ENCODE data around the gene PEMT. TPM values are rescaled to one million over a fixed set of nuclear protein-coding genes. Genes with fewer than 3 reads are reported as not detected.
A peak's percentile ranks its signal among the peaks of the same experiment; 100 is the strongest.

Gene PEMT
- total and polyA plus RNA-seq, 2 donors (not counting 1 experiment from before 2014, with no cell fraction given) = 10.7 to 20.3 TPM

DNA sequence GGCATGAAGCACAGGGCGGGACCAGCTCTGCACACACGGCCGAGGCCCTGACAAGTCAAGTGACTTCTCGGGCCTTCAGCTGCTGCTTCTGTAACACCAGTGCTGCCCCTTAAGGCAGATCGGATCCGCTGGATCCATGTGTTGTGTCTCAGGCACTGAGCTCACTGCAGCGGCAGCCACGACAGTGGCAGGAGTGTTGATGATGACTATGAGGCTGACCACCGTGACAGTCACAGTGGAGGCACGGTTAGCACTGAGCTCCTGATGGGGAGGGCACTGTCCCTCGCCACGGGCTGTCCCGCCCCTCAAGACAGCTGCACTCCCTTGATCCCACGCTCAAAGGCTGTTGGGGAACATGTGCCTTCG lies 29.4 kb downstream of the PEMT start:
- Mint-ChIP-seq H3K27me3 (no peaks in the 10 kb centered on the region), H3K27ac (no peak overlapping the region), H3K9me3 (ENCODE audit: insufficient read depth) (no peaks in the 10 kb centered on the region), H3K4me3 (peak overlapping the region; percentile 32), H3K4me1 (no peaks in the 10 kb centered on the region)
- ChIA-PET POLR2A (no interaction called here), CTCF (interaction anchor here (1.0 kb wide), 1 partner anchor 65 kb away, joined by 3 read pairs; no protein-coding TSS in a partner anchor)
- H4K20me1 ChIP-seq (ENCODE audit: control insufficient read depth, insufficient read depth, low read length, poor library complexity, severe bottlenecking) = no peaks in the 10 kb centered on the region
- no peak overlapping the region for H3K9ac ChIP-seq (ENCODE audit: low read length)
- TF ChIP-seq CTCF (IDR thresholded peaks at IDR 0.05) (no peak), EZH2 (IDR thresholded peaks at IDR 0.05; ENCODE audit: borderline replicate concordance, insufficient read depth, low read depth, low read length, poor library complexity, severe bottlenecking) (no peak)
- H2AFZ ChIP-seq (ENCODE audit: insufficient read depth, low read depth, low read length, poor library complexity, severe bottlenecking) = peak overlapping the region; percentile 56
- no peaks in the 10 kb centered on the region for H3K4me1 ChIP-seq (ENCODE audit: control insufficient read depth in 2 of 2, insufficient read depth in 2 of 2, low read length in 2 of 2)
- ATAC-seq (ENCODE audit: low read depth) (no peak), DNase-seq (no peak)
- no peaks in the 10 kb centered on the region for H3K9me3 ChIP-seq (ENCODE audit: control extremely low read depth in 1 of 3, control insufficient read depth in 2 of 3, insufficient read depth in 1 of 3, low read length in 2 of 3)
- H3K79me2 ChIP-seq (ENCODE audit: control insufficient read depth, insufficient read depth, low read length) = no peaks in the 10 kb centered on the region
- H3K36me3 ChIP-seq (replicated peaks in 1 of 2; ENCODE audit: control extremely low read depth in 1 of 2, control insufficient read depth in 1 of 2, extremely low read depth in 1 of 2, insufficient read depth in 2 of 2, low read length in 1 of 2) = no peaks in the 10 kb centered on the region
- H3K4me3 ChIP-seq (ENCODE audit: control extremely low read depth in 1 of 5, extremely low read depth in 1 of 5, insufficient read depth in 1 of 5, low read depth in 2 of 5, low read length in 4 of 5) = peak overlapping the region in 1 of 5 experiments; percentile 21
- intact Hi-C loops (cut with micrococcal nuclease) = no loop called here
- WGBS (ENCODE audit: insufficient coverage) = 91% methylated on average over 15 of the region's 15 CpGs
- H3K27me3 ChIP-seq (replicated peaks in 1 of 4; ENCODE audit: control extremely low read depth in 1 of 4, control insufficient read depth in 3 of 4, insufficient read depth in 4 of 4, low read length in 3 of 4) = no peaks in the 10 kb centered on the region
- H3K27ac ChIP-seq (ENCODE audit: low read length in 2 of 2) = no peak overlapping the region
- peak overlapping the region; percentile 40 for H3K4me2 ChIP-seq (replicated peaks; ENCODE audit: low read depth, low read length, poor library complexity, severe bottlenecking)

DNA sequence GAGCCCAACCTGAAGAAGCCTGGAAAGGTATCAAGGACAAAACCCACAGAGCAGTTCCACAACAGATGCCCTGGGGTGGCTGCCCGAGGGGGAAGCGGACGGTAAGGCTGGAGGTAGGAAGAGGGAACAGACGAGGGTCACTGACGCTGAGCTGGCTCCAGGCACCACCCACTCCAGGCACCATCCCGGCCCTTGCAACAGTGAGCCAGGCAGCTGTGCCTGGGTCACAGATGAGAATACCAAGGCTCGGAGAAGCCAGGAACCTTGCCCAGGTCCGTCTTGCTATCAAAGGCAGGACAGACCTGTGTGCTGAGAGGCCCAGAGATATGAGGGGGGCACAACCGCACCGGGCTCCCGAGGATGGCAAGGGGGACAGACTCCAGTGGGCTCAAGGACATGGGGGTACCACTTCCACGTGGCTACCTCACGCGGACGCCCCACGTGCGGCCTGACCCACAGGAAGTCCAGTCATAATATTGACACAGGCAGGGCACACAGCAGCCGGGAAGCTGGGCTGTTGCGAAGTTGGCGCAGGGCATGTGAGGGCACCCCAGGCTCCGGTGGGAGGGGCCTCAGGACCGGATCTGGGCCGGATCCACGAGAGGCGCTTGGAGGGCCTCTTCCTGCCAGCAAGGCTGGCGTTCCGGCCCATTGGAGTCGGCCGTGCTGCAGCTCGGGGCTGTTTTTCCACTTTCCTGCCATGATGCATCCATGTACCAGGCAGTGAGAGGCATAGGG lies 29.9 kb downstream of the PEMT start:
- intact Hi-C loops (cut with micrococcal nuclease) = no loop called here
- Histone ChIP-seq H4K20me1 (ENCODE audit: control insufficient read depth, insufficient read depth, low read length, poor library complexity, severe bottlenecking) (no peaks in the 10 kb centered on the region), H3K27me3 (replicated peaks in 1 of 4; ENCODE audit: control extremely low read depth in 1 of 4, control insufficient read depth in 3 of 4, insufficient read depth in 4 of 4, low read length in 3 of 4) (no peaks in the 10 kb centered on the region), H3K9ac (ENCODE audit: low read length) (no peak overlapping the region), H2AFZ (ENCODE audit: insufficient read depth, low read depth, low read length, poor library complexity, severe bottlenecking) (peak overlapping the region; percentile 56), H3K4me3 (ENCODE audit: control extremely low read depth in 1 of 5, extremely low read depth in 1 of 5, insufficient read depth in 1 of 5, low read depth in 2 of 5, low read length in 4 of 5) (peak overlapping the region in 1 of 5 experiments; percentile 21), H3K4me2 (replicated peaks; ENCODE audit: low read depth, low read length, poor library complexity, severe bottlenecking) (peak overlapping the region; percentile 40), H3K27ac (ENCODE audit: low read length in 2 of 2) (no peak overlapping the region), H3K9me3 (ENCODE audit: control extremely low read depth in 1 of 3, control insufficient read depth in 2 of 3, insufficient read depth in 1 of 3, low read length in 2 of 3) (no peaks in the 10 kb centered on the region), H3K36me3 (replicated peaks in 1 of 2; ENCODE audit: control extremely low read depth in 1 of 2, control insufficient read depth in 1 of 2, extremely low read depth in 1 of 2, insufficient read depth in 2 of 2, low read length in 1 of 2) (no peaks in the 10 kb centered on the region), H3K79me2 (ENCODE audit: control insufficient read depth, insufficient read depth, low read length) (no peaks in the 10 kb centered on the region), H3K4me1 (ENCODE audit: control insufficient read depth in 2 of 2, insufficient read depth in 2 of 2, low read length in 2 of 2) (no peaks in the 10 kb centered on the region)
- Mint-ChIP-seq H3K4me1 (no peaks in the 10 kb centered on the region), H3K27ac (no peak overlapping the region), H3K4me3 (peak overlapping the region; percentile 32), H3K9me3 (ENCODE audit: insufficient read depth) (no peaks in the 10 kb centered on the region), H3K27me3 (no peaks in the 10 kb centered on the region)
- POLR2A ChIA-PET = no interaction called here
- 82% methylated on average over 30 of the region's 30 CpGs for WGBS (ENCODE audit: insufficient coverage)
- CTCF ChIA-PET = interaction anchor here (1.0 kb wide), 1 partner anchor 64 kb away, joined by 3 read pairs; no protein-coding TSS in a partner anchor
- no peak for DNase-seq
- ATAC-seq (ENCODE audit: low read depth) = peak; percentile 47
- TF ChIP-seq EZH2 (IDR thresholded peaks at IDR 0.05; ENCODE audit: borderline replicate concordance, insufficient read depth, low read depth, low read length, poor library complexity, severe bottlenecking) = no peak
- TF ChIP-seq CTCF (IDR thresholded peaks at IDR 0.05) = no peak
